Colonic mucosa (tissue), 4 donors: Measurements from ENCODE around the gene NOS1AP. TPM values are rescaled to one million over a fixed set of nuclear protein-coding genes. Genes with fewer than 3 reads are reported as not detected.

ENCODE experiments used
- DNase-seq: peaks from one replicate; pipeline ENCODE4 v3.0.0-alpha.2; 2020
- H3K27ac ChIP-seq: fragments of 200-600 bp; one replicate; pipeline ENCODE4 v1.8.0; 2021
- H3K27me3 ChIP-seq: fragments of 200-600 bp; one replicate; pipeline ENCODE4 v1.8.0; 2021
- H3K36me3 ChIP-seq: fragments of 200-600 bp; one replicate; pipeline ENCODE4 v1.8.0; 2021
- H3K4me1 ChIP-seq: fragments of 200-600 bp; one replicate; pipeline ENCODE4 v1.8.0; 2021; ENCODE audit warnings: mild to moderate bottlenecking
- H3K4me3 ChIP-seq: fragments of 200-600 bp; one replicate; pipeline ENCODE4 v1.8.0; 2021
- H3K9ac ChIP-seq, 2 donors: one replicate each; pipeline ENCODE4 v1.7.0; 2013; ENCODE audit warnings: control low read depth in 2 of 2, low read depth in 2 of 2, low read length in 2 of 2
- H3K9me3 ChIP-seq: fragments of 200-600 bp; one replicate; pipeline ENCODE4 v1.8.0; 2021
- intact Hi-C: fragments of 100-400 bp; cut with DNase I; formaldehyde crosslinking; loops from one replicate; pipeline ENCODE4 v1.14.1; 2022
- total RNA-seq, 2 donors: library from RNA; stranded (reverse); fragmentation: NEBNext Ultra II Directional in 1 of 2; extraction: Animal tissue kit (Norgen Biotek cat#: 25700) in 1 of 2; gene quantifications; one replicate each; pipeline ENCODE4 v1.2.1, GENCODE V29; 2021
- TF ChIP-seq, protein P1 (sequence below): fragments of 200-600 bp; IDR thresholded peaks from one replicate; pipeline ENCODE4 v1.8.0; 2022; ENCODE audit warnings: antibody characterized with exemption, mild to moderate bottlenecking
- donor health status: healthy.
- donor health status: DM: no; HTN: no; CAD: no.
- donor health status: DM: no; HTN: no; CAD: no.

NOS1AP gene
- total RNA-seq, 2 donors from 2014 or later, result 9.0 to 14.4 TPM

DNA sequence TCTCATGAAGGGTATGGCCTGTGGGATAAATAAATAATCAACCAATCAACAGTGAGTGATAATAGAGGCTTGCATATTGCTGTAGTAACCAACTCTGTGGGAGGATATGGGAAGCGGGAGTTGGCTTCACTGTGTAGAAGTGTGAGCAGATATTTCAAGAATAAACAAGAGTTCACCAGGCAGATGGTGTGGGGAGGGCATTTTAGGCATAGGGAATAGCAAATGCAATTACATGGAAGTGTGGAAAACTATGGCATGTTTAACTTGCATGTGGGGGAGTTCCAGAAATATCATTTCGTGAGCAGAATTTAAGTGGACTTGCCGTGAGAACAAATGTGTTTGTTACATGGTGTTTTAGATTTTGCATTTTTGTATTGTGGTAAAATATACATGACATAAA, 211.9 kb downstream of the NOS1AP start:
- Histone ChIP-seq H3K27ac (no peak overlapping the region), H3K4me1 (no peaks in the 10 kb centered on the region), H3K9ac (no peak overlapping the region), H3K27me3 (no peaks in the 10 kb centered on the region), H3K36me3 (no peaks in the 10 kb centered on the region), H3K4me3 (no peak overlapping the region), H3K9me3 (no peaks in the 10 kb centered on the region)
- intact Hi-C loops, result loop anchor here (10.0 kb wide), 1 partner anchor 103 kb away; the partner anchor contains the start of gene C1orf226
- DNase-seq, result no peak
- TF ChIP-seq, protein P1, sequence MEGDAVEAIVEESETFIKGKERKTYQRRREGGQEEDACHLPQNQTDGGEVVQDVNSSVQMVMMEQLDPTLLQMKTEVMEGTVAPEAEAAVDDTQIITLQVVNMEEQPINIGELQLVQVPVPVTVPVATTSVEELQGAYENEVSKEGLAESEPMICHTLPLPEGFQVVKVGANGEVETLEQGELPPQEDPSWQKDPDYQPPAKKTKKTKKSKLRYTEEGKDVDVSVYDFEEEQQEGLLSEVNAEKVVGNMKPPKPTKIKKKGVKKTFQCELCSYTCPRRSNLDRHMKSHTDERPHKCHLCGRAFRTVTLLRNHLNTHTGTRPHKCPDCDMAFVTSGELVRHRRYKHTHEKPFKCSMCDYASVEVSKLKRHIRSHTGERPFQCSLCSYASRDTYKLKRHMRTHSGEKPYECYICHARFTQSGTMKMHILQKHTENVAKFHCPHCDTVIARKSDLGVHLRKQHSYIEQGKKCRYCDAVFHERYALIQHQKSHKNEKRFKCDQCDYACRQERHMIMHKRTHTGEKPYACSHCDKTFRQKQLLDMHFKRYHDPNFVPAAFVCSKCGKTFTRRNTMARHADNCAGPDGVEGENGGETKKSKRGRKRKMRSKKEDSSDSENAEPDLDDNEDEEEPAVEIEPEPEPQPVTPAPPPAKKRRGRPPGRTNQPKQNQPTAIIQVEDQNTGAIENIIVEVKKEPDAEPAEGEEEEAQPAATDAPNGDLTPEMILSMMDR, result no peak

DNA sequence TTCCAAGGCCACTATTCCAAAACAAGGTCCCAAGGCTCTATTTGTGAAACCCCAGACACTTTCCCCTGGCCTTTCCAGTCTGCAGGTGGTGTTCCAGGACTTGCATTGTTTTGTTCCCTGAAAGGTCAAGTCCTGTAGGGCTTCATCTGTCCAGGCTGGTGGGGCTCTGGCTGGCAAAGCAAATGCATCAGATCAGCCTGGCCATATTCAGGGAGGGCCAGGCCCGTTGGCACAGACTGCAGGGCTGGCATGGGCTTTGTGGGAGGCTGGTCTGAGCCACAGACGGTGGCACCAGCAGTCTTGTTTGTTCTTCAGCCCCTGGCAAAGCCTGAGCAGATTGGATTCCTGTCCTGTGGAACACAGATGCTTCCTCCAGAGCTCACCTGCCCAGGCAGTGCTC, 214.2 kb downstream of the NOS1AP start:
- no peak overlapping the region for H3K27ac ChIP-seq
- H3K4me1 ChIP-seq, result no peaks in the 10 kb centered on the region
- intact Hi-C loops, result loop anchor here (10.0 kb wide), 1 partner anchor 101 kb away; the partner anchor contains the start of gene C1orf226
- no peak overlapping the region for H3K9ac ChIP-seq
- H3K4me3 ChIP-seq, result no peak overlapping the region
- no peaks in the 10 kb centered on the region for H3K27me3 ChIP-seq
- no peaks in the 10 kb centered on the region for H3K36me3 ChIP-seq
- H3K9me3 ChIP-seq, result no peaks in the 10 kb centered on the region
- TF ChIP-seq, protein P1, result no peak
- no peak for DNase-seq

DNA sequence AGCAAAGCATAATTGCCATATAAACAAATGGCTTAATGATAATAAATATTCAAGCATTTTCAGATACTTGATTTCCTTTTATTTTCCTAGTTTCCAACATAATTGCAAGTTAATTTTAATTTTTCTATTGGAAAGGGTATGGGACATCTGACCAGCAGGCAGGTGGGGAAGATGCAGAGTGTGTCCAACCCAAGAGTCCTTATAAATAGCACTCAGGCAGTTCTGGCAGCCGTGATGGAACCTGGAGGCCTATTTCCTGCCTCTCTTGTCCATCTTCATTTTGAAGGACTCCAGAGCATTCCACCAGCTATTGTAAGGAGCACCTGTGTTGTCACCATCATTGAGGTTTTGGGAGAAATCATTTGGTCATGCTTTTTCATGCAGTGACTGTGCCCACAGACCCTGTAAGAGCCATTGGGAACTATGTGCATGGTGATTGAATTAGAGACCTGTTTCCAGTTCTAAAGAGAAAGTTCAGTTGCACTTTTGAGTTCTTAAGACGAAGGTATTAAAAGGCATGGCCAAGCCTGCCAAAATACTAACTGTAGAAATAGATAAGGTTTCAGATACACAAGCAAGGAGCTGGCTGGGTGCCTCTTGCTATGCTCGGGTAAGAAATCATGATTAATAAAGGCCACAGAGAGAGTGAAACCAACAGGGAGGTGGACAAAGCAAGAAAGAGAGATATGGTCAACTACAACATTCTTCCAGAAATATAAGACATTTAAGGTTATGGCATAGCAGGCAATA, 214.9 kb downstream of the NOS1AP start:
- intact Hi-C loops, result loop anchor here (10.0 kb wide), 1 partner anchor 100 kb away; the partner anchor contains the start of gene C1orf226

DNA sequence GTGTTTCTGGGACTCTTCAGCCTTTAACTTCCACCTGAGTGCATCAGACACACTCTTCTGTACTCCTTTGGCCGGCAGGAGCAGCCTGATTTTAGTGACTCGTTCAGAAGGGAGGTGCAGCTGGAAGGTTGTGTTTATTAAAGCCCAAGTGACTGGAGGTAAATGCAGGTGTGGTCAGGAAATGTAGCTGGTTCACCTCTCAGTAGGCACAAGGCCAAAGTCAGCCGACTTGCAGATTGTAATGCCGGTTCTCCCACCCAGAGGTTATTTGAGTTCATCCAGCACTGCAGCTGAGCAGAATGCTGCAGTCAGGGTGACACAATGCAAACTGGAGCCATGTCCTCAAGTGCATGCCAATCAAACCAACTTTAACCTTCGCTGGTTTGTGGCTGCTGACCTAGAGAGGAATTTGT, 215.7 kb downstream of the NOS1AP start:
- Histone ChIP-seq H3K27ac (peak overlapping the region; percentile 8), H3K9ac (peak overlapping the region in 1 of 2 donors; percentile 49), H3K4me3 (no peak overlapping the region)

More for the DNA sequence above, 214.9 kb downstream of the NOS1AP start:
- no peak overlapping the region for H3K4me3 ChIP-seq
- H3K4me1 ChIP-seq, result no peaks in the 10 kb centered on the region
- TF ChIP-seq, protein P1, result no peak
- H3K27ac ChIP-seq, result peak overlapping the region; percentile 8
- H3K36me3 ChIP-seq, result no peaks in the 10 kb centered on the region
- H3K27me3 ChIP-seq, result no peaks in the 10 kb centered on the region
- no peak for DNase-seq
- peak overlapping the region in 1 of 2 donors; percentile 49 for H3K9ac ChIP-seq
- no peaks in the 10 kb centered on the region for H3K9me3 ChIP-seq

DNA sequence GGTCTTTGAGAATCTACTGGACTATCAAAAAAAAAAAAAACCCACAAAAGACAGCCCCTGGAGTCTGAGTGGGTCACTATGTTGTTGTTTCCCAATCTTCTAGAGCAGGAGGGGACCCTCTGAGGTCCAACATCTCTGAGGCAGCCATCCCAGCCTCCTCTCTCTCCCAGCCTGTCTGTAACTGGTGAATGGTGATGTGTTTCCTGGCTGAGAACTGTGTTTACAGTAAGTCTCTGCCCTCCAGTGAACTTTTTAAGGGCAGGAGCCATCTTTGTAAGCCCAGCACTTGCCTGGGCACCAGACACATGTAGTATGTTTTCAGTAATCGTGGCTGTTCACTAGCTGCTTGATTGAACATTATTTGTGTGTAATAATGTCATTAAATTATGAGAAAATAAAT, 221.5 kb downstream of the NOS1AP start:
- no peaks in the 10 kb centered on the region for H3K4me1 ChIP-seq
- H3K9me3 ChIP-seq, result no peaks in the 10 kb centered on the region
- H3K9ac ChIP-seq, result no peak overlapping the region
- no peak overlapping the region for H3K4me3 ChIP-seq
- no peaks in the 10 kb centered on the region for H3K27me3 ChIP-seq
- H3K27ac ChIP-seq, result no peak overlapping the region
- intact Hi-C loops, result no loop called here
- no peak for DNase-seq
- TF ChIP-seq, protein P1, result no peak
- no peaks in the 10 kb centered on the region for H3K36me3 ChIP-seq

More for the DNA sequence above, 215.7 kb downstream of the NOS1AP start:
- no peaks in the 10 kb centered on the region for H3K9me3 ChIP-seq
- H3K4me1 ChIP-seq, result no peaks in the 10 kb centered on the region
- intact Hi-C loops, result loop anchor here (10.0 kb wide), 1 partner anchor 100 kb away; the partner anchor contains the start of gene C1orf226
- H3K27me3 ChIP-seq, result no peaks in the 10 kb centered on the region
- TF ChIP-seq, protein P1, result no peak
- no peaks in the 10 kb centered on the region for H3K36me3 ChIP-seq
- DNase-seq, result peak; percentile 92
